OCI-LY7 (cell line): ENCODE measurements around the gene NTM. TPM values are rescaled to one million over a fixed set of nuclear protein-coding genes. Genes with fewer than 3 reads are reported as not detected.

Source experiments
- BruUV-seq: library from RNA; stranded (reverse); fragments of 400-500 nt; replicated peaks from 2 replicates; lab custom pipeline; 2021; lab: Mats Ljungman, UMichigan
- CTCF ChIA-PET: fragments of 300-600 bp; sonication (Branson Sonifier 250); formaldehyde crosslinking; loops from one replicate; lab custom pipeline; 2022; ENCODE audit warnings: antibody characterized with exemption; ENCODE audit not compliant: unreplicated experiment; lab: Charles Lee
- POLR2A ChIA-PET: fragments of 300-600 bp; sonication (Branson Sonifier 250); formaldehyde crosslinking; loops from one replicate; lab custom pipeline; 2022; ENCODE audit warnings: antibody characterized with exemption; lab: Charles Lee
- DNase-seq: peaks from one replicate; pipeline ENCODE4 v3.0.0-alpha.2; 2015; ENCODE audit warnings: low spot score
- H2AFZ ChIP-seq: fragments of 200-600 bp; sonication (generic), shearing (Covaris generic); 2 replicates; pipeline ENCODE4 v1.6.1; 2014; ENCODE audit warnings: mild to moderate bottlenecking, antibody characterized with exemption, low read length, moderate library complexity
- H3K27ac ChIP-seq: fragments of 200-600 bp; sonication (generic); 2 replicates; pipeline ENCODE4 v1.5.1; 2014; ENCODE audit warnings: mixed run types, low read depth, mild to moderate bottlenecking, moderate library complexity, low read length, inconsistent platforms; ENCODE audit not compliant: poor library complexity, severe bottlenecking
- H3K36me3 ChIP-seq: fragments of 200-600 bp; sonication (generic); 2 replicates; pipeline ENCODE4 v1.6.1; 2014; ENCODE audit warnings: mild to moderate bottlenecking, antibody characterized with exemption, low read length, moderate library complexity, mixed read lengths; ENCODE audit not compliant: insufficient read depth
- H3K4me1 ChIP-seq: fragments of 200-600 bp; sonication (generic); 2 replicates; pipeline ENCODE4 v1.5.1; 2014; ENCODE audit warnings: mild to moderate bottlenecking, low read length; ENCODE audit not compliant: insufficient read depth, poor library complexity, severe bottlenecking
- H3K4me2 ChIP-seq: fragments of 200-600 bp; sonication (generic); 2 replicates; pipeline ENCODE4 v1.6.1; 2014; ENCODE audit warnings: mild to moderate bottlenecking, low read length
- H3K4me3 ChIP-seq: fragments of 200-600 bp; sonication (generic); 2 replicates; pipeline ENCODE4 v1.5.1; 2014; ENCODE audit warnings: mild to moderate bottlenecking, low read depth, low read length; ENCODE audit not compliant: poor library complexity, severe bottlenecking
- H3K79me2 ChIP-seq: fragments of 200-600 bp; sonication (generic); 2 replicates; pipeline ENCODE4 v1.6.1; 2016; ENCODE audit warnings: low read depth, mild to moderate bottlenecking, low read length, moderate library complexity, mixed read lengths; ENCODE audit not compliant: insufficient read depth
- H3K9me2 ChIP-seq: fragments of 200-600 bp; sonication (generic); 2 replicates; pipeline ENCODE4 v1.6.1; 2016; ENCODE audit warnings: mild to moderate bottlenecking, low read length, mixed read lengths; ENCODE audit not compliant: insufficient read depth
- H3K9me3 ChIP-seq: fragments of 200-600 bp; sonication (generic); 2 replicates; pipeline ENCODE4 v1.6.1; 2014; ENCODE audit warnings: mild to moderate bottlenecking, mixed run types, low read length, mixed read lengths
- H4K20me1 ChIP-seq: fragments of 200-600 bp; sonication (generic); 2 replicates; pipeline ENCODE4 v1.6.1; 2014; ENCODE audit warnings: mild to moderate bottlenecking, antibody characterized with exemption, low read length, moderate library complexity, mixed read lengths; ENCODE audit not compliant: insufficient read depth
- EZH2phosphoT487 ChIP-seq: fragments of 200-600 bp; sonication (generic); IDR thresholded peaks from 2 replicates; pipeline ENCODE4 v1.6.1; 2018; ENCODE audit warnings: low read depth, borderline replicate concordance, mild to moderate bottlenecking, mixed run types, antibody characterized with exemption, low read length, moderate library complexity, mixed read lengths
- intact Hi-C: fragments of 100-400 bp; cut with micrococcal nuclease; formaldehyde crosslinking; loops from one replicate; pipeline ENCODE4 v1.10.0; 2022; ENCODE audit not compliant: unreplicated experiment
- total RNA-seq, 2 experiments: library from RNA; depleted of rRNA in 1 of 2; stranded (reverse); fragments of >200 nt in 1 of 2; shearing (Covaris generic) in 1 of 2; gene quantifications; 2 replicates each; pipeline ENCODE4 v1.2.3, GENCODE V29; 2014 to 2022
- TF ChIP-seq, protein P1 (sequence below): fragments of 200-600 bp; sonication (generic); conservative IDR thresholded peaks from 2 replicates; pipeline ENCODE4 v1.5.1; 2014; ENCODE audit warnings: mild to moderate bottlenecking, antibody characterized with exemption, low read length, moderate library complexity, mixed read lengths

NTM gene
- total RNA-seq, 2 experiments from 2014 or later, result not detected

DNA sequence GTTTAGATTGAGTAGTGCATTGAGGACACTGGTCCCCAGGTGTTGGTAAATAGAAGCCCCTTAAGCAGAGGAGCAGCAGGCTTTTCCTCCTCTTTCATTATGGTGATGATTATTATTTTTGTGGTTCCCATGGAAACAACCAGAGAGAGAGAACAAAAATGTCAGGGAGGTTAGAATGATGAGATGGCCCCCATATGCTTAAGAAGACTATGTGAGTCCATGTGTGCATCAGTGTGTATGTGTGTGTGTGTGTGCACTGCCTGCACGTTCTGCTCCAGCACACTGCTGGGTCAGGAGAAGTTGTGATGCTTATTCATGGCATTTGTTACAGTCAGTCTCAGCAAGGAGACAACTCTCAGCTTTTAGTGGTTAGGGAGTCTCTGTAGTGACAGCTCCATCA lies 724.2 kb downstream of the NTM start:
- no peak for DNase-seq
- H2AFZ ChIP-seq, result no peak overlapping the region; the same call in 1 of the 2 replicates
- CTCF ChIA-PET, result no interaction called here
- H3K4me3 ChIP-seq, result no peak overlapping the region
- intact Hi-C loops, result no loop called here
- H3K27ac ChIP-seq, result no peak overlapping the region
- H3K9me2 ChIP-seq, result no peaks in the 10 kb centered on the region
- no peak overlapping the region for H3K4me2 ChIP-seq
- no peaks in the 10 kb centered on the region for H3K4me1 ChIP-seq
- no TSS peak for BruUV-seq
- no peaks in the 10 kb centered on the region for H3K36me3 ChIP-seq
- no peaks in the 10 kb centered on the region for H3K9me3 ChIP-seq
- TF ChIP-seq, protein P1, sequence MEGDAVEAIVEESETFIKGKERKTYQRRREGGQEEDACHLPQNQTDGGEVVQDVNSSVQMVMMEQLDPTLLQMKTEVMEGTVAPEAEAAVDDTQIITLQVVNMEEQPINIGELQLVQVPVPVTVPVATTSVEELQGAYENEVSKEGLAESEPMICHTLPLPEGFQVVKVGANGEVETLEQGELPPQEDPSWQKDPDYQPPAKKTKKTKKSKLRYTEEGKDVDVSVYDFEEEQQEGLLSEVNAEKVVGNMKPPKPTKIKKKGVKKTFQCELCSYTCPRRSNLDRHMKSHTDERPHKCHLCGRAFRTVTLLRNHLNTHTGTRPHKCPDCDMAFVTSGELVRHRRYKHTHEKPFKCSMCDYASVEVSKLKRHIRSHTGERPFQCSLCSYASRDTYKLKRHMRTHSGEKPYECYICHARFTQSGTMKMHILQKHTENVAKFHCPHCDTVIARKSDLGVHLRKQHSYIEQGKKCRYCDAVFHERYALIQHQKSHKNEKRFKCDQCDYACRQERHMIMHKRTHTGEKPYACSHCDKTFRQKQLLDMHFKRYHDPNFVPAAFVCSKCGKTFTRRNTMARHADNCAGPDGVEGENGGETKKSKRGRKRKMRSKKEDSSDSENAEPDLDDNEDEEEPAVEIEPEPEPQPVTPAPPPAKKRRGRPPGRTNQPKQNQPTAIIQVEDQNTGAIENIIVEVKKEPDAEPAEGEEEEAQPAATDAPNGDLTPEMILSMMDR, result no peak
- TF ChIP-seq EZH2phosphoT487, result no peak
- no peaks in the 10 kb centered on the region for H4K20me1 ChIP-seq
- POLR2A ChIA-PET, result no interaction called here
- no peaks in the 10 kb centered on the region for H3K79me2 ChIP-seq

DNA sequence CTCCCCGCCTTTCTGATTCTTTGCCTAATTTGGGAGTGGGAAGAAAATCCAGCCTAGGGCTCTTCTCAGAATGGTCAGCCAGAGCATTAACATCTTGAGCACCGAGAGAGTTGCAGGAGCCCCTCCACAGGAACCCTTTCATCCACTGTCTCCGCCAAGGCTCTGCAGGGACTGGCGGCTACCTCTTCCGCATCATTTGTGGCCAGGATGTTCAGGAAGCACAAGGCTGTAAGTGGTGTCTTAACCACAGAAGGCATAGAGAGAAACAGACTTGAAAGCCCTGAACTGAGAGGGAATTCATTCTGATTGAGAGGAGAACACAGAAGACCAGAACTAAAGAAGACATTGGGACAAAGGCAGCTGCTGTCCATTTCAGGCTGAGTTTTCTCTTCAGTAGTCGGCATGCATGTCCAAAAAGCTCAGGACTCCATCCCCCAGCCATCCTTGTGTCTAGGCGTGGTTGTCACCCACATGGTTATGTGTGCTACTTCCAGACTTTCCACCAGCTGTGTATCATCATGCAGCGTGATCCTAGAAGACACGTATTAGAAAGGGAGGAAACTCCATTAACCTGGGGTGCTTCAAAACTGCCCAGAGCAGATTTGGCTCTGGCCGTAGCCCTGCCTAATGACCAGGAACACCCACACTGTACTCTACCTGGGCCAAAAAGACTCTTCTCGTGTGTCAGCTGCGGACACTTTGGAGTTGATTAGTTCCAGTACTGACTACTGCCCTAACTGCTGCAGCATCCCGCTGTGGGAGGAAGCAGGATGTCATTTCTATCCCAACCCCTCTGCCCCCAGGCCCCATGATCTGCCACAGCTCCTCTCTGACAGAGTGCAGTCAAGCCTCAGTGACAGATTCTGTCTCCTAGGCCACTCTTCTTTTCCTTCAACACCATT lies 725.1 kb downstream of the NTM start:
- H3K9me3 ChIP-seq, result no peaks in the 10 kb centered on the region
- intact Hi-C loops, result no loop called here
- H3K36me3 ChIP-seq, result no peaks in the 10 kb centered on the region
- POLR2A ChIA-PET, result no interaction called here
- no peak overlapping the region for H3K4me2 ChIP-seq
- CTCF ChIA-PET, result no interaction called here
- TF ChIP-seq, protein P1, result no peak
- TF ChIP-seq EZH2phosphoT487, result no peak
- no peak overlapping the region for H3K4me3 ChIP-seq
- no peaks in the 10 kb centered on the region for H3K9me2 ChIP-seq
- no TSS peak for BruUV-seq
- H2AFZ ChIP-seq, result no peak overlapping the region
- H3K27ac ChIP-seq, result no peak overlapping the region
- no peaks in the 10 kb centered on the region for H3K4me1 ChIP-seq
- no peak for DNase-seq
- H3K79me2 ChIP-seq, result no peaks in the 10 kb centered on the region
- H4K20me1 ChIP-seq, result no peaks in the 10 kb centered on the region

DNA sequence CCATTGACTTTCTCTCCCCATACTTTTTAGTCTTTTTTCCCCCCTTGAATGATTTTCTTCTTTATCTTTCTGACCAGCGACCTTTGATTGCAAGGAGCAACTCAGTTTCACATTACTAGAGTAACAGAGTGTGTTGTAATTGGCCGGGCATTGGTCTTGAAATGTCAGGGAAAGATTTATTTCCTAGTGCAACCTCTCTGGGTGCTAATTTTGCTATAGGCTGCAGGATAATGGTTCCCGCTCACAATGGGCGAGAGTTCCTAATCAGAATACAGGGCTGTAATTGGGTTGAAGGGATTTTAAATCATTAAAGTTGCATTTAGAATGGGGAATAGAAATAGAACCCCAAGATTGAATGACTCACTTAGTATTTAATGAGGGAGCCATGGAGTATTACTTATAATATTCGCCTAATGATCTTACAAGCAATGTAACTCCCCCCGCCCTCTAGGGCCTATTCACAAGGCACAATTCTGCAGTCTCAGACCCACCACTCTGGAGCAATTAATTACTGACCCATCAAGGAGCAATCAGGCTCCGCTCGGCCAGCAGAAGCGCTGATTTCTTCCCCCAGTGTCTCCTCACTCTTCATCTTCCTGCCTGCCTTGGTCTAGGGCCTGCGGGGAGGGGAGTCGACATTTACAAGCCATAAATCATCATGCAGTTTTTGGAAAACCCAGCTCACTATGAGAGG lies 725.9 kb downstream of the NTM start:
- POLR2A ChIA-PET, result no interaction called here
- no peaks in the 10 kb centered on the region for H3K9me3 ChIP-seq
- H3K4me2 ChIP-seq, result no peak overlapping the region
- no peaks in the 10 kb centered on the region for H3K9me2 ChIP-seq
- no peak for TF ChIP-seq EZH2phosphoT487
- TF ChIP-seq, protein P1, result no peak
- no peak overlapping the region for H3K27ac ChIP-seq
- no peak overlapping the region for H3K4me3 ChIP-seq
- DNase-seq, result no peak
- H3K79me2 ChIP-seq, result no peaks in the 10 kb centered on the region
- intact Hi-C loops, result no loop called here
- no peak overlapping the region for H2AFZ ChIP-seq
- no peaks in the 10 kb centered on the region for H3K36me3 ChIP-seq
- CTCF ChIA-PET, result no interaction called here
- H3K4me1 ChIP-seq, result no peaks in the 10 kb centered on the region
- H4K20me1 ChIP-seq, result no peaks in the 10 kb centered on the region
- no TSS peak for BruUV-seq
